HPDE6-E6E7 (cell line): ENCODE results near the gene FBXW10.
"Not testable (repeated sequence)": the region's sequence is repeated elsewhere in the genome, so short reads cannot be mapped to it uniquely, and the experiment has no call there.

Source experiments
- DNase-seq: peaks from one replicate; pipeline ENCODE4 v3.0.0; 2011; ENCODE audit warnings: missing footprints; ENCODE audit errors: extremely low spot score

The FBXW10 gene

DNA sequence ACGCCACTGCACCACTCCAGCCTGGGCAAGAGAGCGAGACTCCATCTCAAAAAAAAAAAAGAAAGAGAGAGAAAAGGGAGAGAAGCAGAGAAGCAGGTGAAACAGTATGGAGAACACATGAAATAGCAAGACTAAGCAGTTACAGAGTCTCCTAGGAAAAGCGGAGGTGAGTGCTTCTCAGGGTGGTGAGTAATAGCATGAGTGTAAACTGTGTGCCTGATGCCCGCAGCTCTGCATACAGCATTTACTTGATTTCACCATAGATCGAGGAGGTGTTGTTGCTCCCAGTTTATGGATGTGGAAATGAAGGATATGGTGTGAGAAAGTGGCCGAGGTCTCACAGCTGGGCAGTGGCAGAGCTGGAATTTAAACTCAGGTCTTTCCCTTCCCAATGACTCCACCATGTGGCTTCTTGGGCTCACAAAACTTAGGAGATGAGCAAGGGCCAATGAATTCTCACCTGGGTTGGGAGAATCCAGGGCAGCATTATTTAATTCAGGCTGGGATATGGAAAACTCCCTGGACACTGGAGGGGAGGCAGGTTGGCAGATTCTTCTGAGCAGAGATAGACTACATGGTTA is 10.1 kb downstream of the FBXW10 start:
- not testable (repeated sequence) for DNase-seq

DNA sequence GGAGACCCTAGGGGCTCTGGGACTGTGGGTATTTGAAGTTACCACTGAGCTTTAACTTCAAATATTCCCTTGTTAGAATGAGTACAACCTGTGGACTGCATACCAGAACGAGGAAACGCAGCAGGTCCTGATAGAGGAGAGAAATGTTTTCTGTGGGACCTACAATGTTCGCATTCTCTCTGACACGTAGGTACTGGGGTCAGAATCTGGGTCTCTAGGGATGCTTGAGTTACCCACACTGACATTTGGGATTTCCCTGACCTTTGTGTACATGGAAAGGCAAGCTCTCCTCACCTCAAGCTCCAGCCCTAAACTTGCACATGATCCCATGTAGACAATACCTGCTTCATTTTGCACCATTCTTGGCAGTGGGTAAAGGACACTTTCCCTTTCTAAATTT is 12.1 kb downstream of the FBXW10 start:
- not testable (repeated sequence) for DNase-seq

DNA sequence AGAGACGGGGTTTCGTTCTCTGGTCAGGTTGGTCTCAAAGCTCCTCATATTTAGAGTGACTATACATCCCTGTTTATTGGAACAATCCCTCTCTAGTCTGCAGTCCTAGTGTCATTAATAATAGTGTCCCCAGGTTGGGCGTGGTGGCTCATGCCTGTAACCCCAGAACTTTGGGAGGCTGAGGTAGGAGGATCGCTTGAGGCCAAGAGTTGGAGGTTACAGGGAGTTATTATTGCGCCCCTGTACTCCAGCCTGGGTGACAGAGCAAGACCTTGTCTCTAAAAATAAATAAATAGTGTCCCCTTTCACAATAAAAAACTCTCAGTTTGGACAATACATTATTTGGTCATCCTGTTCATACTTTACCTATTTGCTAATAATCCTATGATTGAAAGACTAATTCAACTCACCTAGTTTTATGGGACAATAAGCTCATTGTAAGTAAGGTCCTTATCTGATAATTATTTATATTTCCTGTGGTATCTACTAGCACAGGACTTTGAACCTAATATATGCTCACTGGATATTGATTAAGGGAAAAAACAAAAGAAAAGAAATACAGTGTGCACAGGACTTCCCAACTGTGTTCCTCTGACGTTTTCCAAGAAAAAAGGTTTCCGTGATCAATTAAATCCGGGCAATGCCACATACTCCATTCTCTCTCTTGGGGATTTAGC is 13.7 kb downstream of the FBXW10 start:
- DNase-seq, result not testable (repeated sequence)

DNA sequence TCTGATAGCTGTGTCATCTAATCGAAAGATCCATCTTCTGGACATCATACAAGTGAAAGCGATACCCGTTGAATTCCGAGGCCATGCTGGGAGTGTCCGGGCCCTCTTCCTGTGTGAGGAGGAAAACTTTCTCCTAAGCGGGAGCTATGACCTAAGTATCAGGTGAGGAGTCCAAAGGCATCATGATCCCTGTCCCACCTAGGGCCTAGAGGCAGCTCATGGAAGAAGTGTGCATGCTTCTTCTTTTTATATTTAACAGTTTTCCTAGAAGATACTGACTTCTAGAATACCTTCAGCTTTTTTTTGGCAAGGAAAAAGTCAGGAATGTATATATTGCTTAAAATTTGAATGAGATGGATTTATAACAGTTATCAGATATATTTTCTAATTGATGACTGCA is 14.5 kb downstream of the FBXW10 start:
- DNase-seq, result not testable (repeated sequence)

DNA sequence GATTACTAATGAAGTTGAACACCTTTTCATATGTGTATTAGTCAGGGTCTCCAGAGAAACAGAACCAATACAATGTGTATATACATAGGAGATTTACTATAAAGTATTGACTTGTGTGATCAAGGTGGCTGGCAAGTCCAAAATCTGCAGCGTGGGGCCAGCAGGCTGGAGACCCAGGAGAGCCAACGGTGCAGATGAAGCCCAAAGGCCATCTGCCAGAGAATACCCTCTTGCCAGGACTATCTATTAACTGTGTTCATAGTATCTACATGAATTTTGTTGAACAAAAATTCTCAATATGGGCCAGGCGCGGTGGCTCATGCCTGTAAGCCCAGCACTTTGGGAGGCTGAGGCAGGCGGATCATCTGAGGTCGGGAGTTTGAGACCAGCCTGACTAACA is 16.4 kb downstream of the FBXW10 start:
- not testable (repeated sequence) for DNase-seq

DNA sequence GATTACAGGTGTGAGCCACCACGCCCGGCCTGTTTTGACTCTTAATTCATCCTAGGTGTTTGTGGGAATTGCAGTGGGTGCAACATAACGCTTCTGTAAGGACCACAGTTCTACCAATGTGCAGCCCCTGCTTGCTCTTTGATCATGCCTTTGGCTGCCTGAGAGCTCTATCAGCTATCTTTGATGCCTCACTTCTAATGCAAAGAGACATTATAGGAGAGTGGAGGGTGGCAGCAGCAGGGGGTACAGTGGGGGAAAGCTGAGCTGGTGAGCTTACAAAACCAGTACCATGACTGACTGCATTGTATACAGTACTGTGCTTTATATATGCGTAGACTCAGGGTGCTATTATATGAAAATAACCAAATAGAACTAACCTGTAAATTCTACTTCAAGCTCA is 26.7 kb downstream of the FBXW10 start:
- DNase-seq, result not testable (repeated sequence)

DNA sequence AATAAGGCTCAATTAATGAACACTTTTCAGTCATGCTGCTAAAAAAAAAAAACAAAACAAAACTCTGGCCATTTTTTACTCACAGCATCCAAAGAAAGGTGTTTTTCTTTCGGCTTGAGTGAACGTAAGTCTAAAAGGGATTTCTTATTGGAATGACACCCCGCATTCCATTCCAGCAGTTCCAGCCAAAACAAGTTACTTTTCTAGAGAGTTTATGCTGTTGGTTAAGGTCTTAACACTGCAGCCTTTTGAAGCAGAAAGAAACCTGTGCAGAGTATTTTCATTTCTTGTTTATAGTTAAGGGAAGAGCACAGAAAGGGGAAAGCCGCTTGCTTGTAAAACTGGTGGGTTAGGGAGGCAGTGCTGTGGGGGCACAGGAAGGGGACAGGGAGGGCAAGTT is 27.2 kb downstream of the FBXW10 start:
- DNase-seq, result not testable (repeated sequence)

DNA sequence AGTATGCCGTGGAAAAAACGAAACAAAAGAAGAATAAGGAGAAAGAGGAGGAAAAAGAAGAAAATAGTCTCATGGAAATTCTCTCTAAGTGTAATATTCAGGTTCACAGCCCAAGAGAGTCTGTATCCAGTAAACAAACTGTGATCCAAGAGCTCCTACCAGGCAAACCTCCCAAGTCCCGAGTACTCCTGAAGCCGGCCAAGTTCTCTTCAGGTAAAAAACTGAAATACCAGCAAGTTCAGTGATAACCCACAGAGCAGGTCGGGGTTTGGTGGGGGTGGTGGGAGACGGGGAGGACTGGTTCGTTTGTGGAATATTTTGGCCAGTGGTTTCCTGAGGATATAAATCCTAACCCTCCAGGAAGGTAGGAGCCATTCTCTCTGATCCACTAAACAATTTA is 28.6 kb downstream of the FBXW10 start:
- DNase-seq, result no peak

DNA sequence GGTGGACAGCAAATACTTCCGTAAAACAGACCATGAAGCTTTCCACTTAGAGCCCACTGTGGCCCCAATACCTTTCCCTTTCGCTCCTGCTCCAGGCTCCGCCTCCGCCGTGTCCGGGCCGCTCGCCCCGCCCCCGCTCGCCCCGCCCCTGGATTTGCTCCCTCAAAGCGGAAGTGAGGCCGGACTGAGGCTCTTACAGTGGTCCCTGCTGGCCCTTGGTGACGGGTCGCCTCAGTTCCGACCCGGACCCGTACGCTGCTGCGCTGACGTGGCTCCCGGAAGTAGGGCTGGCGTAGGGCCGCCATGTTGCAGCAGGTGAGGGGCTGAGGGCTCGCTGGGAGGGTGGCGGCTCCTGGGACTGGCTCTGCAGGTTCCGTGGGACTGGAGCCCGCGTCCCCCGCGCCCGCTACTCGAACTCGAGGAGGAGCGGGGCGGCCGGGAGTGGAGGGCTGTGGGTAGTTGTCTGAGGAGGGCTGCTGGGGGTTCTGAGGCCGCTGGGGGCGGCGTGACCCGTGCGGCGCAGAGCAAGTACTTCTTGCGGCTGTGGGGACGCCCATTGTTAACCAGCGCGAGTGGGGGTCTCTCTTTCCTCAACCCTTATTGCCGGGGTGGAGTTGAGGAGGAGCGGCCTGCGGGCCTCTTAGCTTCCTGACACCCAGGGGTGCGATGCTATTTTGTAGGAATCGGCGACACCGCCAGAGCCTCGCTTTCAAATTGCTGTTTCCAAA is 37.3 kb downstream of the FBXW10 start, which contains the start of gene TVP23B:
TSS of gene TVP23B (plus strand) at position 193 of the 728 bp plus-strand sequence. CDS start at position 304, 111 bp downstream.
- peak; percentile 44 for DNase-seq

DNA sequence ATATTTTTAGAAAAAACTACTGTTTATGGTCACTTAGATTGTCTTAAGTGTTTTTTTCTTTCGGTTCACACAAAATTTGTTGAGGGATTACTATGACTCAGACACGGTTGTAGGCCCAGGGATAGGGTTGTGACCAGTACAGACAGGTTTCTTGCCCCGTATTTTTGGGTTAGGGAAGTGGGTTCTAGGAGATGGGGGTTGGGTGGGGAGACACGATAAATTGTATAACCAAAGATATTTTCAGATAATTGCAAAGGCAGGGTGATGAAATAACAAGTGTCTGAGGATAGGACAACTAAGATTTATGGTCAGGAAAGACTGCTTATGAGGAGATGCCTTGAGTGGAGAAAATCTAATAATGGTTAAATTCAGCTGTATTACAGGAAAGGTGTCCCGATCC is 38.0 kb downstream of the FBXW10 start:
- DNase-seq, result not testable (repeated sequence)

DNA sequence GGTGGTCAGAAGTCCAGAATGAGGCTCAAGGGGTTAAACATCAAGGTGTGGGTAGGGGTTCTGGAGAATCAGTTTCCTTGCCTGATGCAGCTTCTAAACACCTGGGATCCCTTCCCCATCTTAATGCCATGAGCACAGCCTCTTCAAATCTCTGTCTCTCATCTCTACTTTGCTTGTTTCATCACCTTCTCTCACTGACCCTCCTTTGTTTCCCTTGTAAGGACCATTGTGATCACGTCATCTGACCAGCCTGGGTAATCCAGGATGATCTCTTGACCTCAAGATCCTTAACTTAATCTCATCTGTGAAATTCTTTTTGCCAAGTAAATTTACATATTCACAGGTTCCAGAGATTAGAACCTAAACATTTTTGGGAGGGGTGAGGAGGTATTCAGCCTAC is 42.1 kb downstream of the FBXW10 start:
- not testable (repeated sequence) for DNase-seq

DNA sequence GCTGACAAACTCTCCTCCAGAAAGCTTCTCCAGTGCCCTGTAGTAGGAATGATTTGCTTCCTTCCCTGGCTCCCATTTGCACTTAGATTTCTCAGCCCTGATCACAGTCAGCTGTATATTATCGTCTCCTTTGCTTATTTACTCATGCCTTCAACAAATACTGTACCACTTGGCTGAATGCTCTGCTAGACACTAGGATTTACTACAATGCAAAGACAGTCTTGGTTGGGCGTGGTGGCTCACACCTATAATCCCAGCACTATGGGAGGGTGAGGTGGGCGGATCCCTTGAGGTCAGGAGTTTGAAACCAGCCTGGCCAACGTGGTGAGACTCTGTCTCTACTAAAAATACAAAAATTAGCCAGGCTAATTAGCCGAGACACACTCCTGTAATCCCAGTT is 43.0 kb downstream of the FBXW10 start:
- DNase-seq, result not testable (repeated sequence)

DNA sequence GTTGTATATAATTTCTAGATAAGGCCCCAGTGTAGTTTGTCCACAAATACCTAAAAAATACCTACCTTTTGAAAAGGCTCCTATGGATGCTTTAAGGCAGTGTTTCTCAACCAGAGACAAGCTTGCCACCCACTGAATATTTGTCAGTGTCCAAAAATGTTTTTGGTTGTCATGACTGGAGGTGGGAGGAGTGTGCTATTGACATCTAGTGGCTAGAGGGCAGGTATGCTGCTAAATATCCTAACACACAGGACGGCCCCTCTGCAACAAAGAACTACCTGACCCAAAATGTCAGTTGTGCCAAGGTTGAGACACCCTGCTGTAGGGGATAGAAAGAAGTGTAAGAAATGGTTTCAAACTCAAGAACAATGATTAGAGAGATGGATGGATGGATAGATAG is 47.5 kb downstream of the FBXW10 start:
- DNase-seq, result not testable (repeated sequence)

DNA sequence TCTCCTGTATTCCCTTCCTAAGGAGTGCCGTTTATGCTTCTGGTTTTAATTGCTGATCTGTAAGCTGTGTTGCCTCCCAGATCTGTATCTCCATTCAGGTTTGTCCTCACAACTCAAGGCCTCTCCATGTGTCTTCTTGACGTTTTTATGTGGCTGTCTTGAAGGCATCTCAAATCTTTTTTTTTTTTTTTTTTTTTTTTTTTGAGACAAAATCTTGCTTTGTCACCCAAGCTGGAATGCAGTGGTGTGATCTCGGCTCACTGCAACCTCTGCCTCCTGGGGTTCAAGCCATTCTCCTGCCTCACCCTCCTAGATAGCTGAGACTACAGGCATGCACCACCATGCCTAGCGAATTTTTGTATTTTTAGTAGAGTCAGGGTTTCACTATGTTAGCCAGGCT is 51.0 kb downstream of the FBXW10 start:
- DNase-seq, result not testable (repeated sequence)

DNA sequence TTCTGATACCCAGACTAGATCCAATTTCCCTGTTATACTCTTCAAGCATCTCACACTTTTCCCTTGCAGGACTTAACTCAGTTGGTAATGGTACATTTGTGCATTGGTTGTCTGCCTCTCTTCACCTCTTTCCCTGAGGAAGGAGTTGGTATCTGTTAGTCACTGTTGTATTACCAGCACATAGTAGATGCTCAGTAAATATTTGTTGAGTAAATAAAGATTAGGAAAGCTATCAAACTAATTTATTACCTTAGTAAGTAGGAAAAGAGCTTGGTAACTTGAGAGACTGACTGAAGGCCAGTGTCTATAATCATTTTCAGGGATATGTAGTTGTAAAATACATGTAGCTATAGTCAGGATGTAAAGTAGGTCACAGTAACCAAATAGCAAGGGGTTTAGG is 53.0 kb downstream of the FBXW10 start:
- DNase-seq, result not testable (repeated sequence)

DNA sequence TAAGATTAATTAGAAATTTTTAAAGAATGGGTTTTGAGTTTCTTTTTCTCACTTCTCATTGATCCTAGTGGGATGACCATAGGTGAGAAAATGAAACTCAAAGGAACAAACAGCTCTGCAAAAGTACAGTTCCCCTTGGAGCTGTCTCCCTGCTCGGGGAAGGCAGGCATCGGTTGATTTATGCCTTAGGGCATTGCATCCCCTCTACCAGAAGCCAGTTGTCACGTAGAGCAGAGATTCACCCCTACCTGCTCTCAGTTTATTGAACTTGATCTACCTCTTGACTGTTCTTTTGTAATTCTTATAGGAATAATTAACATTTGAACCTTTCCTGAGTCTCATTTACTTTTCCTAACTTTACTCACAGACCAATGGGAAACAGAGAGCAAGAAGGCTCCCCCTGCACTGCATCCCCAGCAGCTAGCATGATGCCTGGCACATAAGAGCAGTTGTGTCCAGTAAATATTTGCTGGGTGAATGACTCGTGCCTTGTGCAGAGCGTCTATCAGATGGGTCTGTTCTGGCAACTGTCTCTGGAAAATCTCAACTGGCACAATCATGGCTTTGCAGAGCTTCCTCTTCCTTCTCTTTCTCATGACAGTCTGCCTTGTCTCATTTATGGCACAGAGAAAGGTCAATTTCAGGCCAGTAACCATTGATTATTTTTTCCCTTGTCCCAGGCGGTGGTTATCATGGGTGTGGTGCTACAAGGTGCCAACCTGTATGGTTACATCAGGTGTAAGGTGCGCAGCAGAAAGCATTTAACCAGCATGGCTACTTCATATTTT is 59.8 kb downstream of the FBXW10 start:
- DNase-seq, result not testable (repeated sequence)

DNA sequence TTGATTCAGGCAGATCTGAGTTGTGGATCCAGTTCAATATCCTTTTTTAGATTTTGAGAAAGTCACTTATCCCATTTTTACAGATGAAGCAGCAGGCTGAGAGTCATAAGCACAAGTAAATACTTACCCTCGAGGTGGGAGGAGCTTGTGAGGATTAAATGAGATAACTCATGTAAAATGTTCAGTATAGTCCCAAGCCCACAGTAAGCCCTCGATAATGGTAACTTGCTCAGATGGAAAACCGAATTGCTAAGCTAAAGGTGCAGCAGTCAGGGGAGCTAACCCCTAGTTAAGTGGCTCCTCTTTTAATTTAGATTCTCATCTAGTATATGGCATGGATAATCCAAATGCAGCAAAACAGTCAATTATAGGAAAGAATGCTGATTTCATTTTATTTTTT is 72.1 kb downstream of the FBXW10 start:
- not testable (repeated sequence) for DNase-seq

DNA sequence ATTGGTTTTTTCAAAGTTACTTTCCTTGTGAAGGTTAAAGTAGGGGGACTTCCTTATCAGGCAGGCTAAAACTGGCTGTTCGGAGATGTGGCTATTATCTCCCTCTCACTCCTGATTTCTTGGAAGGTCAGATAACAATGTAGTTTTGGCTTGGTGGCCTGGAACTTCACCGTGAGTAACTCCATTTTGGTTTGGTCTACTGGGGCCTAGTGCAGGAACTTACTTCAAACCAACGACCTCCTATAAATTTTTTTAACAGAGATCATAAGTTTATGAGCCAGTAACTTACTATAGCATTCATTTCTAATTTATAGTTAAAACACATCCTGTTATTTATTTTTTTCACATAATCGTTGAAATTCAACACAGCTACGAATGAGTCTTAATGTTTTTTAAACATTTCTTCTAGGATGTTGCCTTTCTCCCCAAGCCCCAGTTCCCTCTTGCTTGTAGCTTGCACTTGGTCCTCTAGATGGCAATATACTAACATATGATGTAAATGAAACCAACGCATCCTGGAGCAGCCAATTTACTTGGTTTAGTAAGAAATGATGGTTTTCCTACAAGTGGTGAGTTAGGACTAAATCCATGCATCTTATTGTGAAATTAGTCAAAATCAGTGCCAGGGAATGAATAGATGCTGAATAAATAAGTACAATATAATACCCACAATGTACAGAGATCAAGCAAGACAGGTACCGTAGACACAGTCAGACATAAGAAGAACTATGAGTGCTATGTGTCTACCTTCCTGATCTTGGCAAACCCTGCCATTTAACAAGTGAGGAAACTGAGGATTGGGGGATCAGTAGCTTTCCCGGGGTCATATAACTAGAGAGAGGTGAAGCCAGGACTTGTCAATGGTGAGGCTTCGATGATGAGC is 72.9 kb downstream of the FBXW10 start:
- not testable (repeated sequence) for DNase-seq

DNA sequence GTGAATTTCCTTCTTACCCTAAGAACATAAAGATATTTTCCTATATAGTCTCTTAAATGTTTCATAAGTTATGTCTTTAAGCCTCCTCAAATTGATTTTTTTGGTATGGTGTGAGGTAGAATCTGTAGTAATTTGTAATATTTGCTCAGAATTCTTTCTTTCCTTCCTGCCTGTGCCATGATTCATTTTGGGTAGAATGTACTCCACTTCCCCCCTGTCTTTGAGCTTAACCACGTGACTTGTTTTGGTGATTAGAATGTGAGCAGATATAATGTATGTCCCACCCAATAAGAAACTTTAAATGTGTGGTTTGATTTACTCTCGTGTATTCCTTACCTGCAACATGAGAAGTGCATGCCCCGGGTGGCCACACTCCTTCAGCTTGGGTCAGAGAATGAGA is 77.6 kb downstream of the FBXW10 start:
- DNase-seq, result not testable (repeated sequence)

DNA sequence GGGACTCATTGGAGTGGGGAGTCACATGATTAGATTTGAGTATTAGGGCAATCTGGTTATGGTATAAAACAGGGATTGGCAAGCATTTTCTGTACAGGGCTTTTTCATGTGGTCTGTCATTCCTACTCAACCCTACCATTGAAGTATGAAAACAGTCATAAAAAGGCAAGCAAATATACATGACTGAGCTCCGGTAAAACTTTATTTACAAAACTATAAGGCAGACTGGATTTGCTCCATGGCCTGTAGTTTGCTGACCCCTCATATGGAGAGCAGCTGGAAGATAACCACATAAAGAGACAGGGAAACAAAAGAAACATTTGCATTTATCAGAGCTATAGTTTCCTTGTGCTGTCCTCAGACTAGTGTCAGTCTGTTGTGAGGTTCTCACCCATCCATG is 83.8 kb downstream of the FBXW10 start:
- DNase-seq, result not testable (repeated sequence)
